Measurements from ENCODE around the gene GPR119. TPM values are rescaled to one million over a fixed set of nuclear protein-coding genes. Genes with fewer than 3 reads are reported as not detected.

Gene GPR119
- polyA plus RNA-seq, 3 donors, result not detected

DNA sequence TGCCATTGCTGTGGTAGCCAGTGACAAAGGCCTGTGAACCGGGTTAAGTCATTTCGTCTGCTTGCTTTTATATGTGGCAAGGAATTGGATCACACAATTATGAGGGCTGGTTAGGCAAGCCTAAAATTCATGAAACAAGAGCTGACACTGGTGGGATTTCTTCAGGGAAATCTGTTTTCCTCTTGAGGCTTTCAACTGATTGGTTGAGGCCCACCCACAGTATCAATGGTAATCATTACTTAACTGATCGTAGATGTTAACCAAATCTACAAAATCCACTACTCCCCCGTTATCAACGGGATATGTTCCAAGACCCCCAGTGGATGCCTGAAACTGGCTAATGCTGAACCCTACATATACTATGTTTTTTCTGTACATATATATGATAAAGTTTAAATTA is 29.3 kb upstream of the GPR119 start:
- Mint-ChIP-seq H3K36me3 (peaks cover 23 to 37% of the 10 kb centered on the region in 2 donors), H3K4me3 (no peak overlapping the region), H3K9me3 (no peaks in the 10 kb centered on the region), H3K4me1 (peaks cover 4% of the 10 kb centered on the region), H3K27ac (peak overlapping the region in 1 of 7 donors; percentile 84), H3K27me3 (ENCODE audit: low read depth in 3 of 3) (peaks cover 0 to 2% (median 2%) of the 10 kb centered on the region in 3 donors)
- peaks cover 24 to 31% of the 10 kb centered on the region in 2 donors for H3K36me3 ChIP-seq (replicated peaks in 1 of 2; ENCODE audit: control insufficient read depth in 1 of 2, insufficient read depth in 2 of 2, low read length in 2 of 2)
- no peaks in the 10 kb centered on the region for H3K27me3 ChIP-seq (ENCODE audit: control insufficient read depth in 2 of 2, insufficient read depth in 2 of 2, low read length in 2 of 2)
- no peak overlapping the region for H3K27ac ChIP-seq (ENCODE audit: low read depth in 1 of 2, low read length in 2 of 2)
- no peak for DNase-seq
- no peaks in the 10 kb centered on the region for H3K79me2 ChIP-seq (ENCODE audit: insufficient read depth, low read length)
- no peak overlapping the region for H3K4me3 ChIP-seq (replicated peaks in 1 of 3; ENCODE audit: low read depth in 2 of 3, low read length in 3 of 3)
- peaks cover 5 to 6% of the 10 kb centered on the region in 2 donors for H3K4me1 ChIP-seq (ENCODE audit: control insufficient read depth in 1 of 2, insufficient read depth in 2 of 2, low read length in 2 of 2)
- no peaks in the 10 kb centered on the region for H3K9me3 ChIP-seq (replicated peaks in 1 of 2; ENCODE audit: control insufficient read depth in 1 of 2, insufficient read depth in 1 of 2, low read length in 2 of 2)
- H3K4me2 ChIP-seq (replicated peaks; ENCODE audit: extremely low read depth, low read length, poor library complexity, severe bottlenecking), result no peak overlapping the region
- no peak for TF ChIP-seq CTCF (IDR thresholded peaks at IDR 0.05)
- H2AFZ ChIP-seq (ENCODE audit: insufficient read depth, low read depth, low read length, poor library complexity, severe bottlenecking), result no peak overlapping the region
- intact Hi-C loops (cut with micrococcal nuclease), result no loop called here
- no peaks in the 10 kb centered on the region for H4K20me1 ChIP-seq (ENCODE audit: insufficient read depth, low read length)
- WGBS (ENCODE audit: insufficient coverage), result no CpG with 5 or more reads among the region's 5 CpGs
- no peak overlapping the region for H3K9ac ChIP-seq (ENCODE audit: insufficient read depth, low read length, poor library complexity, severe bottlenecking)

GRCh38 chrX:130413415-130413814 is 27.9 kb upstream of the GPR119 start:
- H3K79me2 ChIP-seq (ENCODE audit: insufficient read depth, low read length), result no peaks in the 10 kb centered on the region
- no peak for TF ChIP-seq CTCF (IDR thresholded peaks at IDR 0.05)
- H3K9me3 Mint-ChIP-seq, result no peaks in the 10 kb centered on the region
- H3K9ac ChIP-seq (ENCODE audit: insufficient read depth, low read length, poor library complexity, severe bottlenecking), result no peak overlapping the region
- WGBS (ENCODE audit: insufficient coverage), result no CpG with 5 or more reads among the region's 2 CpGs
- H3K9me3 ChIP-seq (replicated peaks in 1 of 2; ENCODE audit: control insufficient read depth in 1 of 2, insufficient read depth in 1 of 2, low read length in 2 of 2), result no peaks in the 10 kb centered on the region
- H3K36me3 ChIP-seq (replicated peaks in 1 of 2; ENCODE audit: control insufficient read depth in 1 of 2, insufficient read depth in 2 of 2, low read length in 2 of 2), result peaks cover 31 to 40% of the 10 kb centered on the region in 2 donors
- peaks cover 4% of the 10 kb centered on the region for H3K4me1 Mint-ChIP-seq
- H3K36me3 Mint-ChIP-seq, result peaks cover 33 to 48% of the 10 kb centered on the region in 2 donors
- H3K4me2 ChIP-seq (replicated peaks; ENCODE audit: extremely low read depth, low read length, poor library complexity, severe bottlenecking), result no peak overlapping the region
- H3K4me3 Mint-ChIP-seq, result no peak overlapping the region
- no peak overlapping the region for H2AFZ ChIP-seq (ENCODE audit: insufficient read depth, low read depth, low read length, poor library complexity, severe bottlenecking)
- intact Hi-C loops (cut with micrococcal nuclease), result no loop called here
- DNase-seq, result peak; percentile 52 to 79 (median 73)
- H3K27ac ChIP-seq (ENCODE audit: low read depth in 1 of 2, low read length in 2 of 2), result peak overlapping the region in 1 of 2 donors; percentile 40
- peaks cover 5 to 6% of the 10 kb centered on the region in 2 donors for H3K4me1 ChIP-seq (ENCODE audit: control insufficient read depth in 1 of 2, insufficient read depth in 2 of 2, low read length in 2 of 2)
- H3K4me3 ChIP-seq (replicated peaks in 1 of 3; ENCODE audit: low read depth in 2 of 3, low read length in 3 of 3), result no peak overlapping the region
- no peaks in the 10 kb centered on the region for H3K27me3 ChIP-seq (ENCODE audit: control insufficient read depth in 2 of 2, insufficient read depth in 2 of 2, low read length in 2 of 2)
- H3K27me3 Mint-ChIP-seq (ENCODE audit: low read depth in 3 of 3), result peaks cover 0 to 2% (median 0%) of the 10 kb centered on the region in 3 donors
- peak overlapping the region; percentile 68 to 90 (median 80) for H3K27ac Mint-ChIP-seq
- H4K20me1 ChIP-seq (ENCODE audit: insufficient read depth, low read length), result no peaks in the 10 kb centered on the region
